ENCODE measurements around the gene GPR162.
A peak's percentile ranks its signal among the peaks of the same experiment; 100 is the strongest.

GPR162 gene, protein sequence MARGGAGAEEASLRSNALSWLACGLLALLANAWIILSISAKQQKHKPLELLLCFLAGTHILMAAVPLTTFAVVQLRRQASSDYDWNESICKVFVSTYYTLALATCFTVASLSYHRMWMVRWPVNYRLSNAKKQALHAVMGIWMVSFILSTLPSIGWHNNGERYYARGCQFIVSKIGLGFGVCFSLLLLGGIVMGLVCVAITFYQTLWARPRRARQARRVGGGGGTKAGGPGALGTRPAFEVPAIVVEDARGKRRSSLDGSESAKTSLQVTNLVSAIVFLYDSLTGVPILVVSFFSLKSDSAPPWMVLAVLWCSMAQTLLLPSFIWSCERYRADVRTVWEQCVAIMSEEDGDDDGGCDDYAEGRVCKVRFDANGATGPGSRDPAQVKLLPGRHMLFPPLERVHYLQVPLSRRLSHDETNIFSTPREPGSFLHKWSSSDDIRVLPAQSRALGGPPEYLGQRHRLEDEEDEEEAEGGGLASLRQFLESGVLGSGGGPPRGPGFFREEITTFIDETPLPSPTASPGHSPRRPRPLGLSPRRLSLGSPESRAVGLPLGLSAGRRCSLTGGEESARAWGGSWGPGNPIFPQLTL

DNA sequence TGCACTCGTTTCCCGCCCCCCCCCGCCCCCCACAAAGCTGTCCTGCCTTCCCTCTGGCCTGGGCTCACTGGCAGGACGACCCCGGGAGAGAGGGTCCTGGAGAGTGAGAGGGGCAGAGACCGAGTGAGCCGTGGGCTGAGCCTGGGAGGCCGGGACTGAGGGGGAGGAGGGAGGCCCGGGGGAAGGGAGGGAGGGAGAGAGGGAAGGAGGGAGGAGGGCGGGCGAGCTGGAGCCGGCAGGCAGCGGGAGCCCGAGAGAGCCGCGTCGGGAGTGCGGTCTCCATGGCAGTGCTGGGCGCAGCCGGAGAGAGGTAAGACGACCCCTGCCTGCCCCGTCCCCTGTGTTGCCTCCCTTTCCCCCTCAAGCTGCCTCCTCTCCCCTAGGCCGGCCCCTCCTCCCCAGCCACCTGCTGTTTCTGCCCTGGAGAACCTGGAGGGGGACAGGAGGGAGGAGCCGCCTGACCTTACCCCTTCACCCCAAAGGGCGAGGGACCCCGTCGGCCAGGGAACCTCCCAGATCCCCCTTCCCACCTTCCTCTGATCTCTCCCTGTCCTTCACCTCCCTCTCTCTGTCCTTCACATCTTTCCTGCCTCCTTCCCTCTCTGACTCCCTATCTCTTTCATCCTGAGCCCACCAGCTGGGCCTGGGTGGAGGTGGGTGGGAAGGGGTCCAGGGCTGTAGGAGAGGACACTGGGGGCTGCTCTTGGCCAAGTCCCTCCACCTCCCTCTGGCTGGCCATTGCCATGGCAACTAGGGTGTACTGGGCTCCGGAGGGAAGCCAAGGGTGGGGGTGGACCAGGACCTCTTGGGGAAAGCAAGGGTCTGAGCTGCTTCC is at the start of gene GPR162:
Gene GPR162 (plus strand): TSS at position 231 of the 835 bp plus-strand sequence. CDS start 2,078 bp downstream, outside the sequence.
- DNase-seq = peak; percentile 62

DNA sequence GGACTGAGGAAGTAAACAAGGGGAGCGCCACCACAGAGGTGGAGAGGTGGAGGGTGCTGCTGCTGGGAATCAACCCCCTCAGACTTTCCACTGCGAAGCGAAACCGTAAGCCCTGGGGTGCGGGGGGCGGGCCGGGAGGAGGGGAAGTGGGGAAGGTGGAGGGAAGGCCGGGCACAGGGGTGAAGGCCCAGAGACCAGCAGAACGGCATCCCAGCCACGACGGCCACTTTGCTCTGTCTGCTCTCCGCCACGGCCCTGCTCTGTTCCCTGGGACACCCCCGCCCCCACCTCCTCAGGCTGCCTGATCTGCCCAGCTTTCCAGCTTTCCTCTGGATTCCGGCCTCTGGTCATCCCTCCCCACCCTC is 49.3 kb upstream of the GPR162 start, which contains the start of gene LAG3:
Gene LAG3 (plus strand): TSS at position 190 of the 365 bp plus-strand sequence. CDS start 333 bp downstream, outside the sequence.
- no peak for DNase-seq

DNA sequence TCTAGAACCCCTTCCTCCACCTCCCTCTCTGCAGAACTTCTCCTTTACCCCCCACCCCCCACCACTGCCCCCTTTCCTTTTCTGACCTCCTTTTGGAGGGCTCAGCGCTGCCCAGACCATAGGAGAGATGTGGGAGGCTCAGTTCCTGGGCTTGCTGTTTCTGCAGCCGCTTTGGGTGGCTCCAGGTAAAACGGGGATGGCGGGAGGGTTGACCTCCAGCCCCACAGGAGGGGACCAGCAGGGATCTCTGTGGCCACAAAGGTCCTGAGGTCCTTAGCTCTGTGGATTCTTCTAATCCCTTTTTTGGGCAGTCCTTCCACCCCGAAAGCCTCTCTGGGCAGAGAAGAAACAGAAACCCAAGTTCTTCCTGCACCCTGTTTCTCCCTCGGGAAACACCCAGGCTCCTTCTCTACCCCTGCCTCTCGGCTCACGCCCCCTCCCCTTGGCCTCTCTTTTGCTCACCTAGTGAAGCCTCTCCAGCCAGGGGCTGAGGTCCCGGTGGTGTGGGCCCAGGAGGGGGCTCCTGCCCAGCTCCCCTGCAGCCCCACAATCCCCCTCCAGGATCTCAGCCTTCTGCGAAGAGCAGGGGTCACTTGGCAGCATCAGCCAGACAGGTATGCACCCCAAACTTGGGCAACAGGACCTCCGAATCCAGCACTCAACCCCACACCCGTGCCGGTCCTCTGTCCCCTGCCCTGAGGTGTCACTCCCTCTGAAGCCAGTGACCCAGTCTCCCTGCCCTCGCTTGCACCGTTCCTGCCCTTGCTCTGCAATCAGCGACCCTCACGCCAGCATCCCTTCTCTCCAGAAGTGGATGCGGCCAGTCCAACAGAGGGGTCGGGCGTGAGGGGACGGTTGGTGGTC is 48.7 kb upstream of the GPR162 start:
- DNase-seq = no peak

DNA sequence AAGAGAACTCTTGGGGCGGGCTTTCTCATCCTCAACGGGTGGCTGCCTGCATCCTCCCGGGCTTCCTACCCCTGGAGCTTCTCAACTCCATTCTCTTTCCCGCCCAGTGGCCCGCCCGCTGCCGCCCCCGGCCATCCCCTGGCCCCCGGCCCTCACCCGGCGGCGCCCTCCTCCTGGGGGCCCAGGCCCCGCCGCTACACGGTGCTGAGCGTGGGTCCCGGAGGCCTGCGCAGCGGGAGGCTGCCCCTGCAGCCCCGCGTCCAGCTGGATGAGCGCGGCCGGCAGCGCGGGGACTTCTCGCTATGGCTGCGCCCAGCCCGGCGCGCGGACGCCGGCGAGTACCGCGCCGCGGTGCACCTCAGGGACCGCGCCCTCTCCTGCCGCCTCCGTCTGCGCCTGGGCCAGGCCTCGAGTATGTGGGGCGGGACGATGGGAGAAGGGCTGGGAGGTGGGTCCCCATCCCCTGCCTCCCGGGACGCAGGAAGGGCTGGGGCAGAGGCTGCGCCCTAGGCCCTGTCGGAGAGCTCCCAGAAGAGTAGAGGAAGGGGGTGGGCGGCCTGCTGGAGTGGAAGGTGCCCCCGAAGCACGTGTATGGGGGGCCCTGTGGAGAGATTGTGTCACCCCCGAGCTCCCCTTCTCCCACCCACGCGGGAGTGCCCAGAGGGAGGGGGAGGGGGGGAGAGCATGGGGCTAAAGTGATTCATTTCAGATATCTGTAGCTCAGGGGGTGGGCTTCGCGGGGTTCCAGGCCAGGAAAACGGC is 47.9 kb upstream of the GPR162 start:
- no peak for DNase-seq

DNA sequence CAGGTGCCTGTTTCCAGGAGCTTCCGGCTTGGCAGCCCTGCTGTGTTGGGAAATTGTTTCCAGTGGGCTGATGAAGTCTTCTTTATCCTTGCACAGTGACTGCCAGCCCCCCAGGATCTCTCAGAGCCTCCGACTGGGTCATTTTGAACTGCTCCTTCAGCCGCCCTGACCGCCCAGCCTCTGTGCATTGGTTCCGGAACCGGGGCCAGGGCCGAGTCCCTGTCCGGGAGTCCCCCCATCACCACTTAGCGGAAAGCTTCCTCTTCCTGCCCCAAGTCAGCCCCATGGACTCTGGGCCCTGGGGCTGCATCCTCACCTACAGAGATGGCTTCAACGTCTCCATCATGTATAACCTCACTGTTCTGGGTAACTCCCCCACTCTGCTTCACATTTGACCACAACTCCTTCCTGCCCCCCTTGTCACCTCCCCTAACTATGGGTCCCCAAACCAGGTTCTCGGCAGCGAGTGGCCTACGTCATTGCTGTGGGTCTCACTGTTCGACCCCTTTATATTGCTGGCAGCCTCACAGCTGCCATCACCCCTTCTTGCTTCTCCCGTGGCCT is 47.0 kb upstream of the GPR162 start:
- DNase-seq = no peak

DNA sequence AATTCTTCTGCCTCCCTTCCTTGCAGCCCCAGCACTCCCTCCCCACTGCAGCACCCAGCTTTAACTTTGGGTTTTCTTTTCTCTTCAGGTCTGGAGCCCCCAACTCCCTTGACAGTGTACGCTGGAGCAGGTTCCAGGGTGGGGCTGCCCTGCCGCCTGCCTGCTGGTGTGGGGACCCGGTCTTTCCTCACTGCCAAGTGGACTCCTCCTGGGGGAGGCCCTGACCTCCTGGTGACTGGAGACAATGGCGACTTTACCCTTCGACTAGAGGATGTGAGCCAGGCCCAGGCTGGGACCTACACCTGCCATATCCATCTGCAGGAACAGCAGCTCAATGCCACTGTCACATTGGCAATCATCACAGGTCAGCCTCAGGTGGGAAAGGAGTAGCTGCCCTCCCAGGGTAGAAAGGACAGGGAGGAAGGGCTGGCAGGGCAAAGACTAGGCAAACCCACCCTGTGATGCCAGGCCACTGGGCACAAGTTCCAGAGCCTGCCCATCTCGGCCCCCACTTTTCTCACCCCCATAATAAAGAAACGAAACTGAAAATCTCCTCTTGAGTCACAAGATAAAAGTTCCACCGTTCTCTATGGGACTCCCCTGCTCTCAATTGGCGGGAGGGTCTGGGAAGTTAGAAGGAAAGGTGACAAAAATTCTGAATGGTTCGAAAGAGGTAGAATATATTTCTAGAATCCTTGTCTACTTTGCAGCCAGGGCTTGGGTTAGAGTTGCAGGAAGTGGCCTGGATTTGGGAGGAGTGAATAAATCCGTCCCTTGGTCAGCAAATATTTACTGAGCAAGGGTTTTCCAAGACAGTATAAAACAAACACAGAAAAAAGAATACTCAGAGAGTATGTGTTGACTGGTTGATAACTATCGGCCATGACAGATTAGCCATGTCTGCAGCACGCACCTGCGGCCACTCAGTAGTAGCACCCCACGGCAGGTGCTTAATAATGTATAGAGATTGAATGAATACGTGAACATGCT is 46.1 kb upstream of the GPR162 start:
- DNase-seq = no peak

DNA sequence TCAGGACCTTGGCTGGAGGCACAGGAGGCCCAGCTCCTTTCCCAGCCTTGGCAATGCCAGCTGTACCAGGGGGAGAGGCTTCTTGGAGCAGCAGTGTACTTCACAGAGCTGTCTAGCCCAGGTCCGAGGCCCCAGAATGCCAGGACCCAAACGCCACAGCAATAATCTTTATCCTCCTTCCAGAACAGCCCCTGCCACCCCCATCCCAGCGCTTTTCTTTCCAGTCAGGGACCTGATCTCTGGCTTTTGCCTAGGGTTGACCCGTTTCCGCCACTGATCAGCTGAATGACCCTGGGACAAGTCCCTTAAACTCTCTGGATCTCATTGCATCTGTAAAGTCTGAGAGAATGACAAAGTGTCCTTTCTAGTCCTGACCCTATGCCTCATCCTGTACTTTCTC is 44.2 kb upstream of the GPR162 start:
- DNase-seq = no peak

DNA sequence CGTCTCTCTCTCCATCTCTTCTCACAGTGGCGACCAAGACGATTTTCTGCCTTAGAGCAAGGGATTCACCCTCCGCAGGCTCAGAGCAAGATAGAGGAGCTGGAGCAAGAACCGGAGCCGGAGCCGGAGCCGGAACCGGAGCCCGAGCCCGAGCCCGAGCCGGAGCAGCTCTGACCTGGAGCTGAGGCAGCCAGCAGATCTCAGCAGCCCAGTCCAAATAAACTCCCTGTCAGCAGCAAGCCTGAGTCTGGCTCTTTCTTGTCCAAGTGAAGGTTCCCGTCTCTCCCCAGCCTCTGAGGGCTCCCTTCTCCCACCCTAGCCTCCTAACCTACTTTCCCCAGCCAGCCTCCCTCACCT is 43.4 kb upstream of the GPR162 start:
- DNase-seq = no peak

DNA sequence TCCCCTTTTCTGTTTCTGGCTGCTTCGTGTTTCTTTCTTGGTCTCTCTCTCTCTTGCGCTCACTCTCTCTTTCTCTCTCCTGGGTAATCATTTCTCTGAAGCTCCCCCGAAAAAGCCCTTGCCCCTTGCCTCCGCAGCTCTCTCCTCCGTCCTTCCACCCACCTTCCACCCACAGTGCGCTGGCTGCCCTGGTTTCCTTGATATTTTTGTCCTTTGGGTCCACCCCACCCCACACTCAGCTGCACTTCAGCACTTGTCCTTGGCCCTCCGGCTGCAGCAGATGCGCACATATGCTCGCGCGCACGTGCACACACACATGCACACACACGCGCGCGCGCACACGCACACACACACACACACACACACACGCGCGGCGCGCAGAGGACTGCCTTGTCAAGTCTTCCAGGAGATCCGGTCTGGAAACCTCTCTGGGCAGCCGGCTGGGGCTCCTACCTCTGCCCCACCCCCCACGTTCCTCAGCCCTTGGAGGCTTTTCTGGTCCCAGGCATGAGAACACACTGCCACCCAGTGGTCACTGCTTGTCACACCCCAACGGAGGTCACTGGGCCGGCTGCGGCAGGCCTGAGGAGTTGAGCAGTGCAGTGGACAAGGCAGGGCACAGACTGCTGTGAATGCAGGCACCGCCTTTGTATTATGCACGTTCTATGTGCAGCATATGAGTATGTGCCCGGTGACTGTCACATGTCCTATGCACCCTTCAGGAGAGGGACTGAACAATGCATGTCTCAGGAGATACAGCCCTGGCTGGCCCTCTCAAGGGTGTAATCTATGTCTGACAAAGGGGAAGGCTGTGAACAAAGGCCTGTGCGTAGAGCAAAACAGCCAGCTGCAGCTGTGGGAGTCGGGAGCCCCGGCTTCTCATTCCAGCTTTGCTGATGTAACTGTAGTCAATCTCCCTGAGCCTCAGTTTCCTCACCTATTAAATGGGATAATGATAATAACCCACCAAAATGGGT is 42.8 kb upstream of the GPR162 start:
- DNase-seq = peak; percentile 92

DNA sequence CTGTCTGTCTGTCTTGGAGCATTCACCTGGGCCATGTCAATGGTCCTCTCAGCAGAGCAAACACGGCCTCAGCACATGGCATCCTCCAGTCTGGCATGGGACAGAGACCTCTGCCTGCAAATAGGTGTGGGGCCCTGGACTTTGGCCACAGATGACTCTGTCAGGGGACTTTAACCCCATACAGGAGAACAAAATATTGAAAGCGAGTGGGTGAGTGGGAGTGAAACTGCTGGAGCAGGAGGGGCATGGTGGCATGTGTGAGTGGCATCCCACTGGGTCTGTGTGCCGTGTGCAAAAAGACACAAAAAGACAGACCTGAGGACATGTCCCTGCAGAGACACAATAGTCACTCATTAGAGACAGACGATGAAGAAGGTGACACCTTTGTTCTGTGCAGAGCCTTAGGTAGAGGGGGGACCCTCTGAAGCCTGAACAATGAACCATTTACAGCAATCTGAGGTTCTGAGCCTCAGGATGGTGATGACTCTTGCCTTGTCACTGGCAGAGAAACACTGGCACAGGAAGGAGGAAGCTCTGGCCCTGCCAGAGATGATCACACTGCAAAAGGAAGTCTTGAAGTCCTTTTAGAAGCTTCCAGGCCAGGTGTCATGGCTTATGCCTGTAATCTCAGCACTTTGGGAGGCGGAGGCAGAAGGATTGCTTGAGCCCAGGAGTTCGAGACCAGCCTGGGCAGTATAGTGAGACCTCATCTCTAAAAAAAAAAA is 41.8 kb upstream of the GPR162 start:
- no peak for DNase-seq

DNA sequence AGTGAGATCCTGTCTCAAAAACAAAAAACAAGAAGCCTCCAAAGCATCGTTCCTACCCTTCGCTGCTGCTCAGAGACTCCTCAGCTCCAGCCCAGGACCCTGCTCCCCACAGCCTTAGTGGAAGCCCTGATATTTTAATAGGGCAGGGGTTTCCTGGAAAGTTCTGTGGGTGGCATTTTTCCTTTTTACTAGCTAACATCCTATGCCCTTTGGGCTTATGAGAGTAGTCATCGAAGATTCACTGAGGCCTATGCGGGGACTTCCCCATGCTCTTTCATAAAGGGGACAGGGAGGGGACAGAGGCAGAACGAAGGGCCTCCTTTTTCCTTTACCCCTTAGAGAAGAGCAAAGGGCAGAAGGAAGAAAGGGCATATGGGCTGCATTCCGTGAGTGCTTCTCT is 41.0 kb upstream of the GPR162 start:
- DNase-seq = no peak

DNA sequence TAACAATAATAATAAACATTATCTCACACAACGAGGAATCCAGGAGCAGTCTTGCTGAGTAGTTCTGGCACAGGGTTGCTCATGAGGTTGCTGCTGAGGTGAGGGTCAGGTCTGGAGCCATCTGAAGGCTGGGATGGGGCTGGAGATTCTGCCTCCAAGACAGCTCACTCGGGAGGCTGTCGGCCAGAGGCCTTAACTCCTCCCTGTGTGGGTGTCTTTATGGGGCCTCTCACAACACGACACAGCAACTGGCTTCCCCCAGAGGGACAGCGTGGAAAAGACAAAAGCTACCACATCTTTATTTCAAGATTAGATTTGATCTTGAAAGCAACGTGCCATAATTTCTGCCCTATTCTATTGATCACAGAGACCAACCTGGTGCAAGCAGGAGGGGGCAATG is 39.5 kb upstream of the GPR162 start:
- DNase-seq = no peak

DNA sequence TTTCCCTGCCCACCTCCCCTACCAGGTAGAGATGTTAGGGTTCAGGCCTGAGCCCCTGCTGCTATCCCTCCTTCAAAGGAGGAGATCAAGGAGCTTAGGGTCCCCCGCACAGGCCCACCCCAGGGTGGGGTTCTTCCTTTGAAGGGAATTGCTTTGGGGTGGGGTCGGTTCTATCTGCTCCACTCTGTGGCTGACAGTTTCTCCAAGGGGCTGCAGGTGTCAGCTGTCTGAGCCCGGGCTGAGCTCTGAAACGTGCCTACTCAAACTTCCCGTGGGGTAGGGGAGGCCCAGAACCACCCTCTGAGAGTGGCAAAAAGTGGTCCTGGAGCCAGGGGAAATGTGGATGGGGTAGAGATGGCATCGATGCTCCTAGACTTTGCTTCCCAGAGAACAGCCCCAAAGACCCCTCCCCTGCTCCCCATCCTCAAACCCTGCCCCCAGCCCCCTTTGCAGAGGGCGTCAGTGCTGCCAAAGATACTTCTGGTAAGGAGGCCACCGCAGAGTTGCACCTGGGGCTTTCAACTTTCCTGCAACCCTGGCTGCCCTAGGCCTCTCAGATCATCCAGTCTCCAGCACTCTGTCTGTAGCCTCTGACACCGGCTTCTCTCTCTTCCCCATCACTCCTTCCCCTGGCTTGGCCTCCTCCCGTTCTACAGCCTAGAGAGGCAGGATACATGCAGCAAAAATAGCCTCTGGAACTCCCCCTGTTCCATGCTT is 38.6 kb upstream of the GPR162 start:
- DNase-seq = no peak

DNA sequence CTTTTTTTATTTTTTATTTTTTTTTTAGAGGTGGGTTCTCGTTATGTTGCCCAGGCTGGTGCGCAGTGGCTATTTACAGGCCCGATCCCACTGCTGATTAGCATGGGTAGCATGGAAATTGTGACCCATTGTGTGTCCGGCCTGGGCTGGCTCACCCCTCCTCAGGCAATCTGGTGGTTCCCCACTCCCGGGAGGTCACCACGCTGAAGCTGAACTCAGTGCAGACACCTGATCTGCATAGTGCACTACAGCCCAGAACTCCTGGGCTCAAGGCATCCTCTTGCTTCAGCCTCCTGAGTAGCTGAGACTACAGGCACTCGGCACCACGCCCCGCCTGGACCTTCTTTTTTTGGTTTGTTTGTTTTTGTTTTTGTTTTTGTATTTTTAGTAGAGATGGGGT is 37.8 kb upstream of the GPR162 start:
- no peak for DNase-seq

DNA sequence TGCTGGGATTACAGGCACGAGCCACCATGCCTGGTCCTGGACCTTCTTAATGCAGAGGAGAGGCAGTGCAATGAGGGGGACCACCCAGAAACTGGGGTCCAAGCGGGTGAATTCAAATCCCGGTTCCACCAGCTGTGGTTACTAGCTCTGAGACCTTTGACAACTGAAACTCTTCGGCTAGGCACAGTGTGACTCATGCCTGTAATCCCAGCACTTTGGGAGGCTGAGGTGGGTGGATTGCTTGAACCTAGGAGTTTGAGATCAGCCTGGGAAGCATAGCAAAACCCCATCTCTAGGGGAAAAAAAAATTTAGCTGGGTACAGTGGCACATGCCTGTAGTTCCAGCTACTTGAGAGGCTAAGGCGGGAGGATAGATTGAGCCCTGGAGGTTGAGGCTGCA is 37.3 kb upstream of the GPR162 start:
- no peak for DNase-seq

DNA sequence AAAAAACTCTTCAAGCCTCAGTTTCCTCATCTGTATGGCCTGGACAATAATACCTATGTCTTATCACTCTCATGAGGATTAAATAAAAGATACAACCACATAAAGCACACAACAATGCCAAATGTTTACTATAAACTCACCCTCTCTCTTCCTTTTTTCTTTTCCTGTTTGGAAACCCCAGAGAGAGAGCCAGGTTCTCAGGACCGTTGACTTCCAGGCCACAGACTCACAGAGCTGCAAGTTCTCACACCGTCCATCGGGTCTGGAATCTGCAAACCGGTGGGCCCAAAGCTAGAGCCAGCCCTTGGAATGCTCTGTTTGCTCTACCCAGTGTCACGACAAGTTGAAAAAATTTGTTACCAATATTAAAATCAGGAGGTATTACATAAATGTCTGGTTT is 36.9 kb upstream of the GPR162 start:
- no peak for DNase-seq

DNA sequence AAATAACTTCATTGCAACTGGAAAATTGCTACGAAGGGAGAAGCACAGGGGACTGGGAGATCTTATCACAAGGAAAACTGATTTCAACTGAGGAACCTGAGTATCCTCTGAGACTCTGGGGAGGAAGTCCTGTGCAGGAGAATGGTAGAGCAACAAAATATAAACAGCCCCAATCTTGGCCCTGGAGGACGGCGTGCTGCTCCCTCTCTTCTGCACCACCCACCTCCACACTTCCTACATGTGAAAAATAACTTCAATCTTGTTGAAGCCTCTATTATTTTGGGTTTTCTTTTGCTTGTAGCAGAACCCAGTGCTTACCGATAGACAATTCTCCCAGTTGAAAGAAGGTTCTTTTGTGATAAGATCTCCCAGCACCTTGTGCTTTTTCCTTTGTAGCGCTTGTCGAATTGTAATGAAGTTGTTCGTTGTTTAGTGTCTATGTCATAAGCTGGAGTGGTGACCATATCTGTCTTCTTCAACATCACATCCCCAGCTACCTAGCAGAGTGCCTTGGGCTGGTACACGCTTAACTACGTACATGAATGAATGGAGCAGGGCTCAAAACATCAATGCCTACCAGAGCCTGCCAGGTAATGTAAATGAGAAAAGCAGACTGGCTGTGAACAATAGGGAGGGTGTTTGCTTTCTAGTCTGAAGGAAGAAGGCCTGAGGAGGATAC is 35.1 kb upstream of the GPR162 start:
- DNase-seq = no peak
